B cell (primary cell): ENCODE data around the gene DCUN1D1. TPM values are rescaled to one million over a fixed set of nuclear protein-coding genes. Genes with fewer than 3 reads are reported as not detected.

Source experiments
- ATAC-seq: fragments of 200-7000 bp; cut with Tn5 transposase; one replicate; pipeline ENCODE4 v1.10.0; 2021; ENCODE audit warnings: low read depth, mild to moderate bottlenecking, moderate number of reproducible peaks, moderate library complexity
- CTCF ChIA-PET: fragments of 350-600 bp; sonication (Branson Sonifier 250); formaldehyde crosslinking; loops from one replicate; lab custom pipeline; 2021; ENCODE audit warnings: antibody characterized with exemption, inconsistent platforms; lab: Charles Lee
- POLR2A ChIA-PET: fragments of 350-600 bp; sonication (Branson Sonifier 250); formaldehyde crosslinking; loops from one replicate; lab custom pipeline; 2021; ENCODE audit warnings: antibody characterized with exemption; lab: Charles Lee
- DNase-seq: peaks from one replicate; pipeline ENCODE4 v3.0.0; 2013
- H2AFZ ChIP-seq: 2 replicates; pipeline ENCODE4 v1.6.1; 2012; ENCODE audit warnings: mild to moderate bottlenecking, low read depth, low read length; ENCODE audit not compliant: insufficient read depth, poor library complexity, severe bottlenecking
- H3K27ac ChIP-seq, 2 donors: 1 replicate in 1 of 2; 2 replicates in 1 of 2; pipeline ENCODE4 v1.5.1; 2012 to 2013; ENCODE audit warnings: low read length in 2 of 2, mild to moderate bottlenecking in 2 of 2, moderate library complexity in 1 of 2
- H3K27me3 ChIP-seq, 4 experiments: fragments of 200-600 bp in 1 of 4; sonication (generic) in 1 of 4; replicated peaks in 1 of 4; 1 replicate in 2 of 4; 2 replicates in 2 of 4; pipeline versions ENCODE4 v1.6.1 to v1.7.0; 2013 to 2016; ENCODE audit warnings: low read length in 3 of 4, mild to moderate bottlenecking in 2 of 4, mixed read lengths in 1 of 4, moderate library complexity in 1 of 4; ENCODE audit not compliant: insufficient read depth in 4 of 4, control insufficient read depth in 3 of 4; ENCODE audit errors: control extremely low read depth in 1 of 4
- H3K36me3 ChIP-seq, 2 experiments: replicated peaks in 1 of 2; 1 replicate in 1 of 2; 2 replicates in 1 of 2; pipeline versions ENCODE4 v1.6.1 to v1.7.1; 2013; ENCODE audit warnings: low read length in 1 of 2; ENCODE audit not compliant: insufficient read depth in 2 of 2, control insufficient read depth in 1 of 2; ENCODE audit errors: control extremely low read depth in 1 of 2, extremely low read depth in 1 of 2
- H3K4me1 ChIP-seq, 2 donors: fragments of 200-600 bp in 1 of 2; sonication (generic) in 1 of 2; 1 replicate in 1 of 2; 2 replicates in 1 of 2; pipeline versions ENCODE4 v1.5.1 to v1.6.1; 2013 to 2017; ENCODE audit warnings: low read length in 2 of 2; ENCODE audit not compliant: control insufficient read depth in 2 of 2, insufficient read depth in 2 of 2
- H3K4me2 ChIP-seq: replicated peaks from 2 replicates; pipeline ENCODE3; 2012; ENCODE audit warnings: mild to moderate bottlenecking, low read depth, low read length; ENCODE audit not compliant: poor library complexity, severe bottlenecking
- H3K4me3 ChIP-seq, 5 experiments: fragments of 200-600 bp in 1 of 5; sonication (generic) in 1 of 5; 1 replicate in 3 of 5; 2 replicates in 2 of 5; pipeline versions ENCODE4 v1.5.1 to v1.7.0; 2011 to 2016; ENCODE audit warnings: low read length in 4 of 5, mild to moderate bottlenecking in 4 of 5, low read depth in 2 of 5, control low read depth in 1 of 5, moderate library complexity in 1 of 5; ENCODE audit not compliant: insufficient read depth in 1 of 5; ENCODE audit errors: control extremely low read depth in 1 of 5, extremely low read depth in 1 of 5
- H3K79me2 ChIP-seq: fragments of 200-600 bp; sonication (generic); one replicate; pipeline ENCODE4 v1.6.0; 2016; ENCODE audit warnings: low read length; ENCODE audit not compliant: control insufficient read depth, insufficient read depth
- H3K9ac ChIP-seq: fragments of 200-600 bp; sonication (generic); 2 replicates; pipeline ENCODE4 v1.6.1; 2017; ENCODE audit warnings: mild to moderate bottlenecking, low read length, moderate library complexity
- H3K9me3 ChIP-seq, 3 donors: one replicate each; pipeline versions ENCODE4 v1.6.1 to v1.7.1; 2013; ENCODE audit warnings: low read length in 2 of 3; ENCODE audit not compliant: control insufficient read depth in 2 of 3, insufficient read depth in 1 of 3; ENCODE audit errors: control extremely low read depth in 1 of 3
- H4K20me1 ChIP-seq: 2 replicates; pipeline ENCODE4 v1.6.0; 2012; ENCODE audit warnings: mild to moderate bottlenecking, low read length; ENCODE audit not compliant: insufficient read depth, control insufficient read depth, poor library complexity, severe bottlenecking
- H3K27ac Mint-ChIP-seq: one replicate; pipeline ENCODE4 v1.8.0; 2021; ENCODE audit warnings: mixed read lengths
- H3K27me3 Mint-ChIP-seq: one replicate; pipeline ENCODE4 v1.8.0; 2021; ENCODE audit warnings: mixed read lengths
- H3K4me1 Mint-ChIP-seq: one replicate; pipeline ENCODE4 v1.8.0; 2021; ENCODE audit warnings: mixed read lengths
- H3K4me3 Mint-ChIP-seq: one replicate; pipeline ENCODE4 v1.8.0; 2021; ENCODE audit warnings: mixed read lengths
- H3K9me3 Mint-ChIP-seq: one replicate; pipeline ENCODE4 v1.8.0; 2022; ENCODE audit warnings: mixed read lengths; ENCODE audit not compliant: insufficient read depth
- EZH2 ChIP-seq: IDR thresholded peaks from 2 replicates; pipeline ENCODE4 v1.6.1; 2012; ENCODE audit warnings: borderline replicate concordance, low read depth, mild to moderate bottlenecking, moderate library complexity, low read length; ENCODE audit not compliant: insufficient read depth, poor library complexity, severe bottlenecking
- WGBS: methylation state at CpG from one replicate; pipeline ENCODE4 v1.1.5; 2013; ENCODE audit warnings: missing lambda C conversion rate; ENCODE audit not compliant: insufficient coverage; 5-methylcytosine and 5-hydroxymethylcytosine counted together
- intact Hi-C: fragments of 100-400 bp; cut with micrococcal nuclease; formaldehyde crosslinking; loops from one replicate; pipeline ENCODE4 v1.10.0; 2022
- polyA plus RNA-seq: library from polyadenylated mRNA; depleted of rRNA; stranded (reverse); fragments of >200 nt; gene quantifications from 2 replicates; pipeline ENCODE4 v1.2.3, GENCODE V29; 2012
- total RNA-seq, 2 donors: library from RNA; stranded (reverse); fragments of 120-200 nt in 1 of 2; gene quantifications; 1 replicate in 1 of 2; 2 replicates in 1 of 2; pipeline versions ENCODE4 v1.2.3 to v1.2.4, GENCODE V29; 2013 to 2022
- TF ChIP-seq, protein P1 (sequence below): fragments of 200-600 bp; IDR thresholded peaks from one replicate; pipeline ENCODE4 v1.8.0; 2022; ENCODE audit warnings: antibody characterized with exemption, mild to moderate bottlenecking

The DCUN1D1 gene
- total and polyA plus RNA-seq, 2 donors (not counting 1 experiment from before 2014, with no cell fraction given): 3.7 to 35.5 TPM

- Histone ChIP-seq H3K36me3 (peaks cover 6 to 18% of the 10 kb centered on the region in 2 experiments), H3K27ac (no peak overlapping the region), H3K4me2 (no peak overlapping the region), H4K20me1 (no peaks in the 10 kb centered on the region), H3K27me3 (no peaks in the 10 kb centered on the region), H3K79me2 (no peaks in the 10 kb centered on the region), H3K4me1 (peaks cover 0 to 3% of the 10 kb centered on the region in 2 donors), H3K4me3 (no peak overlapping the region), H3K9me3 (no peaks in the 10 kb centered on the region), H2AFZ (no peak overlapping the region), H3K9ac (no peak overlapping the region)
- ChIA-PET POLR2A (no interaction called here), CTCF (interaction anchor here (0.6 to 3.0 kb wide), 3 partner anchors 139 to 853 kb away, joined by 3 to 9 read pairs (median 3); no protein-coding TSS in a partner anchor)
- H3K27ac Mint-ChIP-seq: no peak overlapping the region
- H3K4me3 Mint-ChIP-seq: no peak overlapping the region
- TF ChIP-seq, protein P1, sequence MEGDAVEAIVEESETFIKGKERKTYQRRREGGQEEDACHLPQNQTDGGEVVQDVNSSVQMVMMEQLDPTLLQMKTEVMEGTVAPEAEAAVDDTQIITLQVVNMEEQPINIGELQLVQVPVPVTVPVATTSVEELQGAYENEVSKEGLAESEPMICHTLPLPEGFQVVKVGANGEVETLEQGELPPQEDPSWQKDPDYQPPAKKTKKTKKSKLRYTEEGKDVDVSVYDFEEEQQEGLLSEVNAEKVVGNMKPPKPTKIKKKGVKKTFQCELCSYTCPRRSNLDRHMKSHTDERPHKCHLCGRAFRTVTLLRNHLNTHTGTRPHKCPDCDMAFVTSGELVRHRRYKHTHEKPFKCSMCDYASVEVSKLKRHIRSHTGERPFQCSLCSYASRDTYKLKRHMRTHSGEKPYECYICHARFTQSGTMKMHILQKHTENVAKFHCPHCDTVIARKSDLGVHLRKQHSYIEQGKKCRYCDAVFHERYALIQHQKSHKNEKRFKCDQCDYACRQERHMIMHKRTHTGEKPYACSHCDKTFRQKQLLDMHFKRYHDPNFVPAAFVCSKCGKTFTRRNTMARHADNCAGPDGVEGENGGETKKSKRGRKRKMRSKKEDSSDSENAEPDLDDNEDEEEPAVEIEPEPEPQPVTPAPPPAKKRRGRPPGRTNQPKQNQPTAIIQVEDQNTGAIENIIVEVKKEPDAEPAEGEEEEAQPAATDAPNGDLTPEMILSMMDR: peak; percentile 72
- TF ChIP-seq EZH2: no peak
- DNase-seq: peak; percentile 18
- H3K4me1 Mint-ChIP-seq: peaks cover 2% of the 10 kb centered on the region
- WGBS: 93% methylated on average over 3 of the region's 5 CpGs
- no peaks in the 10 kb centered on the region for H3K9me3 Mint-ChIP-seq
- intact Hi-C loops: loop anchor here (1.0 kb wide), 1 partner anchor 477 kb away; no protein-coding TSS in a partner anchor
- no peaks in the 10 kb centered on the region for H3K27me3 Mint-ChIP-seq
- ATAC-seq: no peak
Observed at GRCh38 chr3:182909318-182910040, 70.9 kb downstream of the DCUN1D1 start.

GRCh38 chr3:182908471-182908870 is 71.9 kb downstream of the DCUN1D1 start:
- Mint-ChIP-seq H3K27me3 (no peaks in the 10 kb centered on the region), H3K4me3 (no peak overlapping the region), H3K9me3 (no peaks in the 10 kb centered on the region), H3K4me1 (no peaks in the 10 kb centered on the region), H3K27ac (no peak overlapping the region)
- Histone ChIP-seq H3K4me2 (no peak overlapping the region), H3K4me3 (no peak overlapping the region), H4K20me1 (no peaks in the 10 kb centered on the region), H2AFZ (no peak overlapping the region), H3K9ac (no peak overlapping the region), H3K9me3 (no peaks in the 10 kb centered on the region), H3K27me3 (no peaks in the 10 kb centered on the region), H3K36me3 (peaks cover 3 to 24% of the 10 kb centered on the region in 2 experiments), H3K79me2 (no peaks in the 10 kb centered on the region), H3K4me1 (no peaks in the 10 kb centered on the region), H3K27ac (no peak overlapping the region)
- ChIA-PET CTCF (interaction anchor here (1.4 to 3.0 kb wide), 2 partner anchors 9 to 474 kb away, joined by 4 to 9 read pairs; no protein-coding TSS in a partner anchor), POLR2A (no interaction called here)
- TF ChIP-seq EZH2: no peak
- TF ChIP-seq, protein P1: no peak
- intact Hi-C loops: no loop called here
- DNase-seq: no peak
- no peak for ATAC-seq
- no CpG with 5 or more reads among the region's 1 CpG for WGBS
